MM.1S (cell line): ENCODE data around the gene NFKBIZ.

ENCODE experiments used
- DNase-seq: peaks from one replicate; pipeline ENCODE4 v3.0.0-alpha.2; 2015
- H2AFZ ChIP-seq: fragments of 300-600 bp; sonication (generic); 2 replicates; pipeline ENCODE4 v1.6.0; 2016; ENCODE audit warnings: antibody characterized with exemption, low read length
- H3F3A ChIP-seq: fragments of 300-600 bp; sonication (generic); 2 replicates; pipeline ENCODE4 v1.6.1; 2016; ENCODE audit warnings: mild to moderate bottlenecking, antibody characterized with exemption, low read length, moderate library complexity, mixed read lengths; ENCODE audit not compliant: insufficient read depth
- H3K27ac ChIP-seq: fragments of 300-600 bp; sonication (generic); 2 replicates; pipeline ENCODE4 v1.5.1; 2016; ENCODE audit warnings: mild to moderate bottlenecking, low read length
- H3K27me3 ChIP-seq: fragments of 300-600 bp; sonication (generic); replicated peaks from 2 replicates; pipeline ENCODE4 v1.6.0; 2016; ENCODE audit warnings: low read length; ENCODE audit not compliant: insufficient read depth
- H3K36me3 ChIP-seq: fragments of 300-600 bp; sonication (generic); replicated peaks from 2 replicates; pipeline ENCODE4 v1.6.1; 2016; ENCODE audit warnings: mild to moderate bottlenecking, low read length, mixed read lengths; ENCODE audit not compliant: insufficient read depth
- H3K4me1 ChIP-seq: fragments of 300-600 bp; sonication (generic); 2 replicates; pipeline ENCODE4 v1.6.1; 2016; ENCODE audit warnings: low read length, mixed read lengths
- H3K4me2 ChIP-seq: fragments of 300-600 bp; sonication (generic); 2 replicates; pipeline ENCODE4 v1.6.0; 2016; ENCODE audit warnings: low read depth, low read length
- H3K4me3 ChIP-seq: fragments of 300-600 bp; sonication (generic); 2 replicates; pipeline ENCODE4 v1.5.1; 2016; ENCODE audit warnings: low read length, mixed read lengths
- H3K79me2 ChIP-seq: fragments of 300-600 bp; sonication (generic); 2 replicates; pipeline ENCODE4 v1.6.1; 2016; ENCODE audit warnings: mixed run types, low read length, mixed read lengths
- H3K9ac ChIP-seq: fragments of 300-600 bp; sonication (generic); 2 replicates; pipeline ENCODE4 v1.6.1; 2016; ENCODE audit warnings: low read length, mixed read lengths
- H3K9me2 ChIP-seq: fragments of 300-600 bp; sonication (generic); replicated peaks from 2 replicates; pipeline ENCODE4 v1.6.1; 2016; ENCODE audit warnings: mild to moderate bottlenecking, low read length, mixed read lengths; ENCODE audit not compliant: insufficient read depth
- H3K9me3 ChIP-seq: fragments of 300-600 bp; sonication (generic); replicated peaks from 2 replicates; pipeline ENCODE4 v1.6.1; 2016; ENCODE audit warnings: mild to moderate bottlenecking, low read length, mixed read lengths; ENCODE audit not compliant: insufficient read depth
- H4K20me1 ChIP-seq: fragments of 300-600 bp; sonication (generic); 2 replicates; pipeline ENCODE4 v1.6.1; 2016; ENCODE audit warnings: mild to moderate bottlenecking, low read length, moderate library complexity, mixed read lengths; ENCODE audit not compliant: insufficient read depth
- CTCF ChIP-seq: fragments of 300-600 bp; sonication (generic); IDR thresholded peaks from 2 replicates; pipeline ENCODE4 v1.5.1; 2016; ENCODE audit warnings: antibody characterized with exemption, low read length, mixed read lengths
- EZH2 ChIP-seq: fragments of 300-600 bp; sonication (generic); optimal IDR thresholded peaks from 2 replicates; pipeline ENCODE3; 2017; ENCODE audit warnings: low read depth, mild to moderate bottlenecking, antibody characterized with exemption, low read length, mixed read lengths
- EZH2phosphoT487 ChIP-seq: fragments of 300-600 bp; sonication (generic); IDR thresholded peaks from 2 replicates; pipeline ENCODE4 v1.6.1; 2018; ENCODE audit warnings: antibody characterized with exemption, low read length

NFKBIZ gene

GRCh38 chr3:101814835-101815234 lies 34.5 kb upstream of the NFKBIZ start:
- Histone ChIP-seq H2AFZ (no peak overlapping the region), H3K36me3 (peaks cover 3% of the 10 kb centered on the region), H3K9ac (no peak overlapping the region), H3K4me2 (no peak overlapping the region), H4K20me1 (no peaks in the 10 kb centered on the region), H3F3A (no peaks in the 10 kb centered on the region), H3K27ac (no peak overlapping the region), H3K4me3 (no peak overlapping the region), H3K27me3 (no peaks in the 10 kb centered on the region), H3K4me1 (peaks cover 8% of the 10 kb centered on the region), H3K9me2 (no peaks in the 10 kb centered on the region), H3K9me3 (no peaks in the 10 kb centered on the region), H3K79me2 (peaks cover 84% of the 10 kb centered on the region)
- TF ChIP-seq EZH2phosphoT487, result no peak
- TF ChIP-seq EZH2, result no peak
- TF ChIP-seq CTCF, result no peak
- DNase-seq, result no peak

GRCh38 chr3:101816215-101817149 lies 32.8 kb upstream of the NFKBIZ start:
- no peaks in the 10 kb centered on the region; the same call in 1 of the 2 replicates for H3F3A ChIP-seq
- H3K9me3 ChIP-seq, result no peaks in the 10 kb centered on the region
- no peak overlapping the region for H3K4me2 ChIP-seq
- H3K9ac ChIP-seq, result no peak overlapping the region
- DNase-seq, result no peak
- no peak overlapping the region for H3K4me3 ChIP-seq
- no peak overlapping the region for H2AFZ ChIP-seq
- H3K4me1 ChIP-seq, result no peaks in the 10 kb centered on the region
- no peaks in the 10 kb centered on the region for H4K20me1 ChIP-seq
- H3K79me2 ChIP-seq, result peaks cover 81% of the 10 kb centered on the region
- H3K36me3 ChIP-seq, result peaks cover 12% of the 10 kb centered on the region
- H3K27ac ChIP-seq, result no peak overlapping the region
- H3K27me3 ChIP-seq, result no peaks in the 10 kb centered on the region
- H3K9me2 ChIP-seq, result no peaks in the 10 kb centered on the region
- TF ChIP-seq EZH2phosphoT487 (no peak), CTCF (no peak), EZH2 (no peak)

- TF ChIP-seq CTCF (no peak), EZH2phosphoT487 (no peak), EZH2 (no peak)
- Histone ChIP-seq H3F3A (no peaks in the 10 kb centered on the region; the same call in 1 of the 2 replicates), H3K4me3 (no peak overlapping the region), H3K27me3 (no peaks in the 10 kb centered on the region), H3K4me2 (no peak overlapping the region), H4K20me1 (no peaks in the 10 kb centered on the region), H3K9me2 (no peaks in the 10 kb centered on the region), H3K9ac (no peak overlapping the region), H3K27ac (no peak overlapping the region), H3K9me3 (no peaks in the 10 kb centered on the region), H3K79me2 (peaks cover 84% of the 10 kb centered on the region), H2AFZ (no peak overlapping the region), H3K36me3 (peaks cover 15% of the 10 kb centered on the region), H3K4me1 (no peaks in the 10 kb centered on the region)
- no peak for DNase-seq
Observed at GRCh38 chr3:101817992-101818391, 31.3 kb upstream of the NFKBIZ start.
